Mucosa of descending colon (tissue), 3 donors: Measurements from ENCODE around the gene PREPL. TPM values are rescaled to one million over a fixed set of nuclear protein-coding genes. Genes with fewer than 3 reads are reported as not detected.
A peak's percentile ranks its signal among the peaks of the same experiment; 100 is the strongest.

Experiments used
- ATAC-seq: fragments of 200-7000 bp; cut with Tn5 transposase; one replicate; pipeline ENCODE4 v1.9.1; 2020; ENCODE audit warnings: mild to moderate bottlenecking, moderate library complexity
- DNase-seq, 3 donors: peaks; one replicate each; pipeline ENCODE4 v3.0.0-alpha.2; 2020
- H3K36me3 ChIP-seq: fragments of 200-600 bp; one replicate; pipeline ENCODE4 v1.8.0; 2021; ENCODE audit warnings: low read depth, mild to moderate bottlenecking
- H3K4me1 ChIP-seq: fragments of 200-600 bp; one replicate; pipeline ENCODE4 v1.8.0; 2021; ENCODE audit warnings: low read depth, mild to moderate bottlenecking
- H3K4me3 ChIP-seq: fragments of 200-600 bp; one replicate; pipeline ENCODE4 v1.8.0; 2021; ENCODE audit warnings: mild to moderate bottlenecking
- H3K9me3 ChIP-seq: fragments of 200-600 bp; one replicate; pipeline ENCODE4 v1.8.0; 2021; ENCODE audit warnings: mild to moderate bottlenecking
- CTCF ChIP-seq: fragments of 200-600 bp; IDR thresholded peaks from one replicate; pipeline ENCODE4 v1.8.0; 2022; ENCODE audit warnings: antibody characterized with exemption, mild to moderate bottlenecking
- intact Hi-C, 2 donors: fragments of 100-400 bp; cut with DNase I in 1 of 2; cut with micrococcal nuclease in 1 of 2; formaldehyde crosslinking; loops; one replicate each; pipeline versions ENCODE4 v1.11.0 to v1.11.1; 2022; cut with DNase I, micrococcal nuclease
- total RNA-seq, 3 donors: library from RNA; stranded (reverse); fragmentation: NEBNext Ultra II Directional in 2 of 3; extraction: Animal tissue kit (Norgen Biotek cat#: 25700) in 2 of 3; gene quantifications; one replicate each; pipeline versions ENCODE4 v1.2.1 to v1.2.4, GENCODE V29; 2021 to 2023
- donor health status: DM: no; HTN: no; CAD: no; lungs with moderate emphysema.
- donor health status: DM: no; HTN: no; CAD: no.
- donor health status: DM: no; HTN: yes; CAD: no.

The PREPL gene
- total RNA-seq, 3 donors from 2014 or later, result 32.5 to 48.7 (median 32.5) TPM

DNA sequence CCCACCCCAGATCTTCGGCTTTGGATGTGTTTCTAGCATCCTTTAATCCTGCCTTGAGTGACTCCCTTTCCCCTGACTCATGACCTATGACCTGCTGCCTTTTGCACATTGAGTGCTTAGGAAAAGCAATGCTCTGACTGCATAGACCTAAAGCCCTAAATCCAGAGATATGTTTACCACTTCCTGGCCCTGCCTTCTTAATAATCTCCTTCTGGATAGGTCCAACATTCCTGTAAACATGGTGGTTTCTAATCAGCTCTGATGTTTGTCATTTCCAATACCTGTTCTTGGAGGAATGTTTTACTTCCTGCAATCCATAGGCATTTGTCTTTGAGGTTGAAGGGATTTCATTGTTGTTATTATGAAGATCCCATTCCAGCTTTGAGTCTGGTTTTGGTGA, 83.8 kb downstream of the PREPL start:
- Histone ChIP-seq H3K4me3 (no peak overlapping the region), H3K4me1 (peaks cover 8% of the 10 kb centered on the region), H3K36me3 (no peaks in the 10 kb centered on the region), H3K9me3 (no peaks in the 10 kb centered on the region)
- intact Hi-C loops, result no loop called here
- TF ChIP-seq CTCF, result no peak
- DNase-seq (no peak), ATAC-seq (no peak)

- peaks cover 8% of the 10 kb centered on the region for H3K4me1 ChIP-seq
- no peaks in the 10 kb centered on the region for H3K36me3 ChIP-seq
- no peak overlapping the region for H3K4me3 ChIP-seq
- no peak for TF ChIP-seq CTCF
- peak; percentile 89 for ATAC-seq
- intact Hi-C loops, result no loop called here
- H3K9me3 ChIP-seq, result no peaks in the 10 kb centered on the region
- peak in 1 of 3 donors; percentile 70 for DNase-seq
These were observed 85.4 kb downstream of the PREPL start for GRCh38 chr2:44275927-44276303.

DNA sequence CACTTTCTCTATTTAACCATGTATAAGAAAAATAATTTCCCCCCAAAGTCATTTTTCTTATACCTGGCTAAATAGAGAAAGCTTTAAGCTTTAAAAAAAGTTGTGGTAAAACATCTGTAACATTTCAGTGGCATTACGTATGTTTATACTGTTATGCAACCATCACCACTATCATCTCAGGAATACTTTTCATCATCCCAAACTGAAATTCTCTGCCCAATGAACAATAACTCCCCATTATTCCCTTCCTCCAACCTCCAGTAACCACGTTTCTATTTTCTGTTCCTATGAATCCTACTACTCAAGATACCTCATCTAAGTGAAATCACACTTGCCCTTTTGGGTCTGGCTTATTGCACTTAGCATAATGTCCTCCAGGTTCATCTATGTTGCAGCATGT, 87.7 kb downstream of the PREPL start:
- intact Hi-C loops, result no loop called here
- Histone ChIP-seq H3K9me3 (no peaks in the 10 kb centered on the region), H3K4me1 (peaks cover 8% of the 10 kb centered on the region), H3K4me3 (no peak overlapping the region), H3K36me3 (no peaks in the 10 kb centered on the region)
- DNase-seq (no peak), ATAC-seq (no peak)
- TF ChIP-seq CTCF, result no peak

DNA sequence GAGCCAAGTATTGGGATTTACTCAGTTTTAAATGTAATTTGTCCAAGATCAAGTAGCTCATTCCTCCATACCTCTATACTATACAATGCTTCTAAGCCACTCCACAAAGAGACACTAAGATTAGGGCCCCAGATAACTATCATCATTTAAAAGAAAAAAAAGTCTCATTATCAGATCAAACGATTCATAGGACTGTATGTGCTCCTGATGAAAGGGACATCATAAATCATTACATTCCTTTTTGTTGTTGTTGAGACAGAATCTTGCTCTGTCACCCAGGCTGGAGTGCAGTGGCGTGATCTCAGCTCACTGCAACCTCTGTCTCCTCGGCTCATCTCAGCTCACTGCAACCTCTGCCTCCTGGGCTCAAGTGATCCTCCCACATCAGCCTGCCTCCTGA, 88.2 kb downstream of the PREPL start:
- peaks cover 6% of the 10 kb centered on the region for H3K4me1 ChIP-seq
- H3K9me3 ChIP-seq, result no peaks in the 10 kb centered on the region
- intact Hi-C loops, result no loop called here
- DNase-seq (no peak), ATAC-seq (no peak)
- H3K36me3 ChIP-seq, result no peaks in the 10 kb centered on the region
- H3K4me3 ChIP-seq, result no peak overlapping the region
- no peak for TF ChIP-seq CTCF

GRCh38 chr2:44271296-44271695, 90.0 kb downstream of the PREPL start:
- ATAC-seq (no peak), DNase-seq (no peak)
- no peaks in the 10 kb centered on the region for H3K36me3 ChIP-seq
- H3K4me1 ChIP-seq, result no peaks in the 10 kb centered on the region
- no peak for TF ChIP-seq CTCF
- intact Hi-C loops, result no loop called here
- no peaks in the 10 kb centered on the region for H3K9me3 ChIP-seq
- H3K4me3 ChIP-seq, result no peak overlapping the region

GRCh38 chr2:44269831-44270230, 91.5 kb downstream of the PREPL start:
- no peaks in the 10 kb centered on the region for H3K36me3 ChIP-seq
- ATAC-seq, result no peak
- intact Hi-C loops, result no loop called here
- no peaks in the 10 kb centered on the region for H3K4me1 ChIP-seq
- no peaks in the 10 kb centered on the region for H3K9me3 ChIP-seq
- no peak for DNase-seq
- H3K4me3 ChIP-seq, result no peak overlapping the region
- no peak for TF ChIP-seq CTCF
